Measurements from ENCODE around the gene PSORS1C2. TPM values are rescaled to one million over a fixed set of nuclear protein-coding genes. Genes with fewer than 3 reads are reported as not detected.

The PSORS1C2 gene
- total and polyA plus RNA-seq, 2 donors (not counting 1 experiment from before 2014, with no cell fraction given), result not detected

DNA sequence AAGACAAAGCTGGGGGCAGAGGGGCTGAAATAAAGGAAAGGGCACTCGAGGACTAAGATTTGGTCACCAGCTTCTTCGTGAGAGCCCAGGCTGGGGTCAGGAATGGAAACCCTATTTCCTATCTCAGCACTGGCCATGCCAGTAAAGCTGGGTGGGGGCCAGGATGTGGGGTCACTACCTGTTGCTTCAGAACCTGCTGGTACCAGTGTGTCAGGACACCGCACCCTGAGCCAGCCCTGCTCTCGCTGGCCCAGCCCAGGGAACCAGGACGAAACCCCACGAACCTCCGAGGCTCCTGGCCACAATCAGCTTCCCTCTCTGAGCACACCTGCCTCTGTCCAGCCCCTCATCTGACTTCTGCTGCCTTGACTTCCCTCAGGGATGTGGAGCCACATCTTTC is 20.7 kb downstream of the PSORS1C2 start:
- Histone ChIP-seq H4K20me1 (ENCODE audit: control insufficient read depth, insufficient read depth, low read length, poor library complexity, severe bottlenecking) (no peaks in the 10 kb centered on the region), H3K27ac (ENCODE audit: low read length in 2 of 2) (no peak overlapping the region), H3K4me3 (ENCODE audit: control extremely low read depth in 1 of 5, extremely low read depth in 1 of 5, insufficient read depth in 1 of 5, low read depth in 2 of 5, low read length in 4 of 5) (no peak overlapping the region), H3K4me2 (replicated peaks; ENCODE audit: low read depth, low read length, poor library complexity, severe bottlenecking) (no peak overlapping the region), H3K4me1 (ENCODE audit: control insufficient read depth in 2 of 2, insufficient read depth in 2 of 2, low read length in 2 of 2) (peaks cover 0 to 6% of the 10 kb centered on the region in 2 donors), H3K79me2 (ENCODE audit: control insufficient read depth, insufficient read depth, low read length) (no peaks in the 10 kb centered on the region), H3K27me3 (replicated peaks in 1 of 4; ENCODE audit: control extremely low read depth in 1 of 4, control insufficient read depth in 3 of 4, insufficient read depth in 4 of 4, low read length in 3 of 4) (peaks cover 0 to 6% (median 0%) of the 10 kb centered on the region in 4 experiments), H3K9ac (ENCODE audit: low read length) (no peak overlapping the region), H3K36me3 (replicated peaks in 1 of 2; ENCODE audit: control extremely low read depth in 1 of 2, control insufficient read depth in 1 of 2, extremely low read depth in 1 of 2, insufficient read depth in 2 of 2, low read length in 1 of 2) (no peaks in the 10 kb centered on the region), H3K9me3 (ENCODE audit: control extremely low read depth in 1 of 3, control insufficient read depth in 2 of 3, insufficient read depth in 1 of 3, low read length in 2 of 3) (no peaks in the 10 kb centered on the region), H2AFZ (ENCODE audit: insufficient read depth, low read depth, low read length, poor library complexity, severe bottlenecking) (no peak overlapping the region)
- intact Hi-C loops (cut with micrococcal nuclease), result no loop called here
- Mint-ChIP-seq H3K4me1 (peaks cover 5% of the 10 kb centered on the region), H3K9me3 (ENCODE audit: insufficient read depth) (no peaks in the 10 kb centered on the region), H3K4me3 (no peak overlapping the region), H3K27me3 (peaks cover 37% of the 10 kb centered on the region), H3K27ac (no peak overlapping the region)
- 83% methylated on average over 7 of the region's 7 CpGs for WGBS (ENCODE audit: insufficient coverage)
- ChIA-PET CTCF (interaction anchor here (2.5 kb wide), 1 partner anchor 10 kb away, joined by 9 read pairs; no protein-coding TSS in a partner anchor), POLR2A (no interaction called here)
- ATAC-seq (ENCODE audit: low read depth) (no peak), DNase-seq (no peak)
- TF ChIP-seq, protein P1, sequence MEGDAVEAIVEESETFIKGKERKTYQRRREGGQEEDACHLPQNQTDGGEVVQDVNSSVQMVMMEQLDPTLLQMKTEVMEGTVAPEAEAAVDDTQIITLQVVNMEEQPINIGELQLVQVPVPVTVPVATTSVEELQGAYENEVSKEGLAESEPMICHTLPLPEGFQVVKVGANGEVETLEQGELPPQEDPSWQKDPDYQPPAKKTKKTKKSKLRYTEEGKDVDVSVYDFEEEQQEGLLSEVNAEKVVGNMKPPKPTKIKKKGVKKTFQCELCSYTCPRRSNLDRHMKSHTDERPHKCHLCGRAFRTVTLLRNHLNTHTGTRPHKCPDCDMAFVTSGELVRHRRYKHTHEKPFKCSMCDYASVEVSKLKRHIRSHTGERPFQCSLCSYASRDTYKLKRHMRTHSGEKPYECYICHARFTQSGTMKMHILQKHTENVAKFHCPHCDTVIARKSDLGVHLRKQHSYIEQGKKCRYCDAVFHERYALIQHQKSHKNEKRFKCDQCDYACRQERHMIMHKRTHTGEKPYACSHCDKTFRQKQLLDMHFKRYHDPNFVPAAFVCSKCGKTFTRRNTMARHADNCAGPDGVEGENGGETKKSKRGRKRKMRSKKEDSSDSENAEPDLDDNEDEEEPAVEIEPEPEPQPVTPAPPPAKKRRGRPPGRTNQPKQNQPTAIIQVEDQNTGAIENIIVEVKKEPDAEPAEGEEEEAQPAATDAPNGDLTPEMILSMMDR (IDR thresholded peaks at IDR 0.05), result no peak
- TF ChIP-seq EZH2 (IDR thresholded peaks at IDR 0.05; ENCODE audit: borderline replicate concordance, insufficient read depth, low read depth, low read length, poor library complexity, severe bottlenecking), result no peak

GRCh38 chr6:31116661-31117385 is 22.0 kb downstream of the PSORS1C2 start:
- Histone ChIP-seq H3K9ac (ENCODE audit: low read length) (no peak overlapping the region), H3K79me2 (ENCODE audit: control insufficient read depth, insufficient read depth, low read length) (no peaks in the 10 kb centered on the region), H4K20me1 (ENCODE audit: control insufficient read depth, insufficient read depth, low read length, poor library complexity, severe bottlenecking) (no peaks in the 10 kb centered on the region), H3K4me2 (replicated peaks; ENCODE audit: low read depth, low read length, poor library complexity, severe bottlenecking) (no peak overlapping the region), H3K36me3 (replicated peaks in 1 of 2; ENCODE audit: control extremely low read depth in 1 of 2, control insufficient read depth in 1 of 2, extremely low read depth in 1 of 2, insufficient read depth in 2 of 2, low read length in 1 of 2) (no peaks in the 10 kb centered on the region), H3K4me3 (ENCODE audit: control extremely low read depth in 1 of 5, extremely low read depth in 1 of 5, insufficient read depth in 1 of 5, low read depth in 2 of 5, low read length in 4 of 5) (no peak overlapping the region), H3K4me1 (ENCODE audit: control insufficient read depth in 2 of 2, insufficient read depth in 2 of 2, low read length in 2 of 2) (peaks cover 0 to 6% of the 10 kb centered on the region in 2 donors), H3K27ac (ENCODE audit: low read length in 2 of 2) (no peak overlapping the region), H3K27me3 (replicated peaks in 1 of 4; ENCODE audit: control extremely low read depth in 1 of 4, control insufficient read depth in 3 of 4, insufficient read depth in 4 of 4, low read length in 3 of 4) (peaks cover 0 to 4% (median 1%) of the 10 kb centered on the region in 4 experiments), H3K9me3 (ENCODE audit: control extremely low read depth in 1 of 3, control insufficient read depth in 2 of 3, insufficient read depth in 1 of 3, low read length in 2 of 3) (no peaks in the 10 kb centered on the region), H2AFZ (ENCODE audit: insufficient read depth, low read depth, low read length, poor library complexity, severe bottlenecking) (no peak overlapping the region)
- Mint-ChIP-seq H3K4me3 (no peak overlapping the region), H3K27ac (no peak overlapping the region), H3K27me3 (peaks cover 35% of the 10 kb centered on the region), H3K4me1 (peaks cover 5% of the 10 kb centered on the region), H3K9me3 (ENCODE audit: insufficient read depth) (no peaks in the 10 kb centered on the region)
- 92% methylated on average over 17 of the region's 19 CpGs for WGBS (ENCODE audit: insufficient coverage)
- no peak for DNase-seq
- ATAC-seq (ENCODE audit: low read depth), result no peak
- intact Hi-C loops (cut with micrococcal nuclease), result no loop called here
- ChIA-PET POLR2A (no interaction called here), CTCF (interaction anchor here (0.6 to 2.5 kb wide), 6 partner anchors 10 to 294 kb away, joined by 4 to 9 read pairs (median 5); no protein-coding TSS in a partner anchor)
- TF ChIP-seq, protein P1 (IDR thresholded peaks at IDR 0.05), result no peak
- no peak for TF ChIP-seq EZH2 (IDR thresholded peaks at IDR 0.05; ENCODE audit: borderline replicate concordance, insufficient read depth, low read depth, low read length, poor library complexity, severe bottlenecking)
